Transverse colon (tissue), 4 donors: ENCODE data around the gene TUG1. TPM values are rescaled to one million over a fixed set of nuclear protein-coding genes. Genes with fewer than 3 reads are reported as not detected.

Experiments used
- DNase-seq: peaks from one replicate; pipeline ENCODE4 v3.0.0-alpha.2; 2019
- H3K27ac ChIP-seq, 4 donors: fragments of 200-600 bp; sonication (generic); 2 replicates each; pipeline ENCODE4 v1.5.1; 2016 to 2018; ENCODE audit warnings: inconsistent platforms in 4 of 4
- H3K27me3 ChIP-seq: fragments of 200-600 bp; sonication (generic); 2 replicates; pipeline ENCODE4 v1.5.1; 2017; ENCODE audit warnings: inconsistent platforms
- H3K36me3 ChIP-seq, 4 donors: fragments of 200-600 bp; sonication (generic); 2 replicates each; pipeline ENCODE4 v1.5.1; 2017 to 2019; ENCODE audit warnings: inconsistent platforms in 4 of 4
- H3K4me1 ChIP-seq, 4 donors: fragments of 200-600 bp; sonication (generic); 2 replicates each; pipeline ENCODE4 v1.5.1; 2017 to 2020; ENCODE audit warnings: inconsistent platforms in 4 of 4
- H3K4me3 ChIP-seq, 4 donors: fragments of 200-600 bp; sonication (generic); 1 replicate in 1 of 4; 2 replicates in 3 of 4; pipeline versions ENCODE4 v1.5.1 to v1.6.1; 2017 to 2019; ENCODE audit warnings: inconsistent platforms in 4 of 4
- H3K9me3 ChIP-seq, 2 donors: fragments of 200-600 bp; sonication (generic); 2 replicates each; pipeline ENCODE4 v1.5.1; 2017 to 2019; ENCODE audit warnings: inconsistent platforms in 2 of 2
- CTCF ChIP-seq, 5 experiments: fragments of 200-600 bp in 3 of 5; fragments of 450-650 bp in 2 of 5; sonication (generic) in 3 of 5; IDR thresholded peaks; 1 replicate in 2 of 5; 2 replicates in 3 of 5; pipeline ENCODE4 v1.5.1; 2016 to 2017; ENCODE audit warnings: antibody characterized with exemption in 5 of 5, inconsistent platforms in 3 of 5, mild to moderate bottlenecking in 2 of 5, moderate library complexity in 1 of 5
- EP300 ChIP-seq: sonication (generic); formaldehyde crosslinking; IDR thresholded peaks from one replicate; pipeline ENCODE4 v1.6.1; 2017; ENCODE audit warnings: antibody characterized with exemption, low read depth
- POLR2A ChIP-seq: fragments of 450-650 bp; IDR thresholded peaks from one replicate; pipeline ENCODE4 v1.6.1; 2016; ENCODE audit warnings: antibody characterized with exemption, mild to moderate bottlenecking, moderate library complexity
- POLR2AphosphoS5 ChIP-seq, 3 donors: sonication (generic); formaldehyde crosslinking; IDR thresholded peaks; one replicate each; pipeline ENCODE4 v1.6.1; 2016; ENCODE audit warnings: antibody characterized with exemption in 3 of 3
- WGBS, 2 donors: methylation state at CpG; one replicate each; pipeline ENCODE4 v1.1.5; 2018; ENCODE audit warnings: low coverage in 1 of 2; 5-methylcytosine and 5-hydroxymethylcytosine counted together
- in situ Hi-C, 4 donors: fragments of 200-750 bp; cut with MboI; loops; one replicate each; pipeline versions ENCODE4 v1.15.0 to v1.15.1; 2017; ENCODE audit warnings: low sequenced_read_pairs in 3 of 4, low pct_ligation_motif_present in 1 of 4, low pct_unique_long_range_greater_than_20kb in 1 of 4
- intact Hi-C: fragments of 100-400 bp; cut with DNase I; formaldehyde crosslinking; loops from one replicate; pipeline ENCODE4 v1.15.1; 2023; ENCODE audit warnings: low total_unique reads
- total RNA-seq, 4 donors: library from RNA; depleted of rRNA; stranded (reverse); fragments of >200 nt; gene quantifications; one replicate each; pipeline ENCODE4 v1.1.0, GENCODE V29; 2016

Gene TUG1
- total RNA-seq, 4 donors from 2014 or later, result 77.7 to 294 (median 112) TPM

DNA sequence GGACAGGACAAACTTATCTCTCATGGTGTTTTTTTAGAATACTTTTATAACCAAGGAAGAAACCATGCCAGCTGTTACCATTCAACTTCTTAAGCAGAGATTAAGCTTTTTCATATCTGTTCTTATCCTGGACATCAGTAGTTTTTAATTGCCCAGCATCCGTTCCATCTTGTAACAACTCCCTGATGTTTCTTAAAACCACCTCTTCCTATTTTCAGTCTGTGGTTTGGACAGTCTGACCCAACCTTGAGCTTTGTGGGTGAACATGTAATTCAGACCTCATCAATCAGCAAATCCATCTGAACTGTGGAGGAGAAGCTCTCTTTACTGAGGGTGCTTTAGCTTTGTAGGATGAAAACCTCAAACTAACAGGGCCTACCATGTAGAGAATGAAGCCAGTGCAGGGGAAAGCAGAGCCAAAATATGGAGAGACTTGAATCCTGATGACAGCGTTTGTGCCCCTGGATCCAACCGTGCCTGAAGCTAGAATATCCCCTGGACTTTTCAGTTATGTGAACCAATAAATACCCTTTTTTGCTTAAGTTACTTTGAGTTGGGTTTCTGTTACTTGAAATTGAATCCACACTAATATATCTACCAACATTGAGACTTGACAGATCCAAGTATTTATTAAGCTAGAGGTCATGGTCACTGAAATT lies 9.4 kb downstream of the TUG1 start:
- TF ChIP-seq POLR2AphosphoS5 (IDR thresholded peaks at IDR 0.05), result no peak
- no peak for TF ChIP-seq EP300
- TF ChIP-seq CTCF (IDR thresholded peaks at IDR 0.05), result no peak
- no peak for TF ChIP-seq POLR2A
- Histone ChIP-seq H3K27ac (no peak overlapping the region), H3K4me1 (no peaks in the 10 kb centered on the region), H3K36me3 (peaks cover 0 to 22% (median 9%) of the 10 kb centered on the region in 4 donors), H3K4me3 (no peak overlapping the region), H3K9me3 (peaks cover 28 to 37% of the 10 kb centered on the region in 2 donors), H3K27me3 (no peaks in the 10 kb centered on the region)
- no peak for DNase-seq
- intact Hi-C loops, result no loop called here
- WGBS, 2 donors, result 94 to 97% methylated on average over 3 of the region's 3 CpGs
- in situ Hi-C loops, result no loop called here

DNA sequence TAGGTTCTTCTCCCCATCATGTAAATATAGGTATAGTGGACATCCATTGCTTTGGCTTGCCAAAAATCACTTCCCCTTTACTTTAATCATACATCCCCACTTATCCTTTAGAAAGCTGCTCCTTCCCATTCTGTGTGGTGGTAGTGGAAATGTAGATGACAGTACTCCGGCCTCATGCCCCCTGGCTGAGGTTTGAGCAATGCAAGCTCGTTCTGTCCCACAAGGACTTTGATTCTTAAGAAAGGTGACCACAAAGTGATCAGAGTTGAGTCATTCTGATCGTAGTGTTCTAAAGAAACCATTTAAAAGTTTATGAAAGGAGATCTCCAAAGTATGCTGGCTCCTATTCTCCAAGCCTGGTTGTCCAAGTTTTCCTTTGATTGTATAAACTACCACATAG lies 10.9 kb downstream of the TUG1 start:
- Histone ChIP-seq H3K9me3 (peaks cover 22 to 30% of the 10 kb centered on the region in 2 donors), H3K4me3 (no peak overlapping the region), H3K4me1 (no peaks in the 10 kb centered on the region), H3K27ac (no peak overlapping the region), H3K27me3 (no peaks in the 10 kb centered on the region), H3K36me3 (peaks cover 0 to 8% (median 4%) of the 10 kb centered on the region in 4 donors)
- no peak for TF ChIP-seq POLR2AphosphoS5 (IDR thresholded peaks at IDR 0.05)
- no peak for TF ChIP-seq CTCF (IDR thresholded peaks at IDR 0.05)
- no peak for TF ChIP-seq EP300
- TF ChIP-seq POLR2A, result no peak
- in situ Hi-C loops, result no loop called here
- 50 to 76% methylated on average over 1 to 3 of the region's 3 CpGs for whole genome bisulfite sequencing, 2 donors
- intact Hi-C loops, result loop anchor here (10.0 kb wide), 1 partner anchor 45 kb away; no protein-coding TSS in a partner anchor
- DNase-seq, result no peak

DNA sequence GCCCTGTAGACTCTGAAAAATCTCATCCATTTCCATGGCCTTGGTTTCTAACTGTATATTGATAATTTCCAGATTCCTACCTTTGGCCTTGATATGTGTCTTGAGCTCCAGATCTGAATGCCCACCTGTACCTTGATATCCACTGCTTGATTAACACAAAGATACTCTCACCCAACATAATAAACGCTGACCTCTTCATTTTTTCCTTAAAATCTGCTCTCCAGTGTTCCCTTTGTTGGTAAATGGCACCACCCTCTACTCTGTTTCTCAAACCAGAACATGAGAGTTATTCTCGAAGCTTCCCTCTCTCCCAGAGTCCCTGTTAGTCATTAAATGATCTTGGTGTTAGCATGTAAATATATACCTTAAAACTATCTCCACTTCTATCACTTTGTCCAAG lies 13.4 kb downstream of the TUG1 start:
- Histone ChIP-seq H3K27me3 (no peaks in the 10 kb centered on the region), H3K4me3 (no peak overlapping the region), H3K4me1 (no peaks in the 10 kb centered on the region), H3K36me3 (no peaks in the 10 kb centered on the region), H3K27ac (no peak overlapping the region), H3K9me3 (peaks cover 13% of the 10 kb centered on the region in 2 donors)
- DNase-seq, result no peak
- intact Hi-C loops (loop anchor here (10.0 kb wide), 1 partner anchor 48 kb away; no protein-coding TSS in a partner anchor), in situ Hi-C loops (no loop called here)
- WGBS, 2 donors, result 75 to 82% methylated on average over 2 of the region's 2 CpGs
- no peak for TF ChIP-seq POLR2AphosphoS5 (IDR thresholded peaks at IDR 0.05)

- Histone ChIP-seq H3K4me3 (no peak overlapping the region), H3K27ac (no peak overlapping the region), H3K27me3 (no peaks in the 10 kb centered on the region), H3K4me1 (no peaks in the 10 kb centered on the region), H3K36me3 (no peaks in the 10 kb centered on the region), H3K9me3 (no peaks in the 10 kb centered on the region)
- in situ Hi-C loops, result no loop called here
- intact Hi-C loops, result loop anchor here (10.0 kb wide), 1 partner anchor 50 kb away; no protein-coding TSS in a partner anchor
- DNase-seq, result no peak
- TF ChIP-seq POLR2AphosphoS5 (IDR thresholded peaks at IDR 0.05), result peak in 2 of 3 donors; percentile 50 to 51
- TF ChIP-seq POLR2A, result no peak
- TF ChIP-seq EP300, result no peak
- no peak for TF ChIP-seq CTCF (IDR thresholded peaks at IDR 0.05)
- 22 to 45% methylated on average over 2 of the region's 2 CpGs for WGBS, 2 donors
These were observed 15.3 kb downstream of the TUG1 start for GRCh38 chr22:30984317-30984716.
